Lower lobe of right lung (tissue), 2 donors: ENCODE measurements around the gene HMBS. TPM values are rescaled to one million over a fixed set of nuclear protein-coding genes. Genes with fewer than 3 reads are reported as not detected.
"Not testable (repeated sequence)": the region's sequence is repeated elsewhere in the genome, so short reads cannot be mapped to it uniquely, and the experiment has no call there.

Source experiments
- ATAC-seq, 2 donors: fragments of 200-7000 bp; cut with Tn5 transposase; one replicate each; pipeline ENCODE4 v1.9.1; 2020 to 2022; ENCODE audit warnings: mild to moderate bottlenecking in 2 of 2, moderate library complexity in 2 of 2
- DNase-seq: peaks from one replicate; pipeline ENCODE4 v3.0.0-alpha.2; 2020
- H3K27ac ChIP-seq: fragments of 200-600 bp; one replicate; pipeline ENCODE4 v1.8.0; 2022
- H3K27me3 ChIP-seq: fragments of 200-600 bp; one replicate; pipeline ENCODE4 v1.8.0; 2022; ENCODE audit warnings: low read depth
- H3K36me3 ChIP-seq: fragments of 200-600 bp; one replicate; pipeline ENCODE4 v1.8.0; 2022; ENCODE audit warnings: mild to moderate bottlenecking
- H3K4me1 ChIP-seq: fragments of 200-600 bp; one replicate; pipeline ENCODE4 v1.8.0; 2022
- H3K4me3 ChIP-seq: fragments of 200-600 bp; one replicate; pipeline ENCODE4 v1.8.0; 2022; ENCODE audit warnings: mild to moderate bottlenecking
- H3K9me3 ChIP-seq: fragments of 200-600 bp; one replicate; pipeline ENCODE4 v1.8.0; 2022
- intact Hi-C: fragments of 100-400 bp; cut with DNase I; formaldehyde crosslinking; loops from one replicate; pipeline ENCODE4 v1.11.0; 2022
- total RNA-seq: library from RNA; stranded (reverse); fragmentation: NEBNext Ultra II Directional; extraction: Animal tissue kit (Norgen Biotek cat#: 25700); gene quantifications from one replicate; pipeline ENCODE4 v1.2.1, GENCODE V29; 2021
- TF ChIP-seq, protein P1 (sequence below): fragments of 200-600 bp; IDR thresholded peaks from one replicate; pipeline ENCODE4 v1.8.0; 2022; ENCODE audit warnings: antibody characterized with exemption, mild to moderate bottlenecking
- donor health status: DM: no; HTN: yes; CAD: no; lungs with severe emphysema.

Gene HMBS
- total RNA-seq, 1 donor from 2014 or later, result 16.7 TPM

DNA sequence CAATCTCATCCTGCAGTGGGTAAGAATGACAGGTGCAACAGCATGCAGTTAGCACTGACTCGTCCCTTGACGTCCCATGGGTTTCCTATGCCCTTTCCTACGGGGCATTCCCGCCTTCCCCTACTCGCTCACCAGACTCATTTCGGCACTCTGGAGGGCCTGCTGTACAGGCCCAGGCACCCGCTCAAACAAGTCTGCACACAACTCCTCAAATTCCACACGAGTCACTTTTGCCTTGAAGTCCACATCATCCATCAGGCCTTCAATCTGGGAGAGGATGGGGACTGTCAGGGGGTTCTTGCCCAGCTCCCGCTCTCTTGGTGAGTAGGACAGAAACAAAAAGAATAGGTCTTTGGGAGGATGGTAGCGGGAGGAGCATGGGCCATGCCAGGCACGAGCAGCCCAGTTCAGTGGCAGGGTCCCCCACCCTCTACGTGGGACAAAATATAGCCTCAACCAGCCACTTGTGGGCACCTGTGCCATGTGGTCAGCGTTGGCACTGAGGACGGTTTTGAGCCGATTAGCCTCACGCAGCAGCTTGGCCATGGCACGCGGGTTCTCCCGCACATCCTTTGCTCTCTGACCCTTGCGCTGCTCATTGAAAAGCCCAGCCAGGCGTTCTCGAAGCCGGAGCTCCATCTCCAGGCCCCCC lies 32.4 kb upstream of the HMBS start:
- peaks cover 15% of the 10 kb centered on the region for H3K4me1 ChIP-seq
- no peaks in the 10 kb centered on the region for H3K27me3 ChIP-seq
- H3K9me3 ChIP-seq, result no peaks in the 10 kb centered on the region
- ATAC-seq (no peak), DNase-seq (no peak)
- peaks cover 82% of the 10 kb centered on the region for H3K36me3 ChIP-seq
- intact Hi-C loops, result no loop called here
- H3K4me3 ChIP-seq, result no peak overlapping the region
- no peak overlapping the region for H3K27ac ChIP-seq
- TF ChIP-seq, protein P1, sequence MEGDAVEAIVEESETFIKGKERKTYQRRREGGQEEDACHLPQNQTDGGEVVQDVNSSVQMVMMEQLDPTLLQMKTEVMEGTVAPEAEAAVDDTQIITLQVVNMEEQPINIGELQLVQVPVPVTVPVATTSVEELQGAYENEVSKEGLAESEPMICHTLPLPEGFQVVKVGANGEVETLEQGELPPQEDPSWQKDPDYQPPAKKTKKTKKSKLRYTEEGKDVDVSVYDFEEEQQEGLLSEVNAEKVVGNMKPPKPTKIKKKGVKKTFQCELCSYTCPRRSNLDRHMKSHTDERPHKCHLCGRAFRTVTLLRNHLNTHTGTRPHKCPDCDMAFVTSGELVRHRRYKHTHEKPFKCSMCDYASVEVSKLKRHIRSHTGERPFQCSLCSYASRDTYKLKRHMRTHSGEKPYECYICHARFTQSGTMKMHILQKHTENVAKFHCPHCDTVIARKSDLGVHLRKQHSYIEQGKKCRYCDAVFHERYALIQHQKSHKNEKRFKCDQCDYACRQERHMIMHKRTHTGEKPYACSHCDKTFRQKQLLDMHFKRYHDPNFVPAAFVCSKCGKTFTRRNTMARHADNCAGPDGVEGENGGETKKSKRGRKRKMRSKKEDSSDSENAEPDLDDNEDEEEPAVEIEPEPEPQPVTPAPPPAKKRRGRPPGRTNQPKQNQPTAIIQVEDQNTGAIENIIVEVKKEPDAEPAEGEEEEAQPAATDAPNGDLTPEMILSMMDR, result no peak

DNA sequence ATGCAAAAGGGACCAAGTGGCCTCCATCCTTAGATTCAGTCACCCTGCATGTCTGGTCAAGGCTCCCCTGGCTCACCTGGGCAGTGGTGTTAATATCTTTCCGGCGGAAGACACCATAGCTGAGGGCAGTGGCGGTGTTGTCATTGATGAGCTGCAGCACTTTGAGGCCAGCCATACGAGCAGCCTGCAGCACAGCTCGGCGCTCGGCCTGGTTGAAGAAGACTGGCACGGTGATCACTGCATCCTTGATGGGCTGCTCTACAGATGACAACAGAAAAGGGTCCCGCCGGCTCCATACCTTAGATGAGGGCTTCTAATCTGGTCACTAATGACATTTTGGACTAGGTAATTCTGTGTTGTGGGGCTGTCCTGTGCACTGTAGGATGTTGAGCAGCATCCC lies 30.3 kb upstream of the HMBS start:
- Histone ChIP-seq H3K27ac (no peak overlapping the region), H3K27me3 (no peaks in the 10 kb centered on the region), H3K9me3 (no peaks in the 10 kb centered on the region), H3K36me3 (peaks cover 61% of the 10 kb centered on the region), H3K4me1 (peaks cover 25% of the 10 kb centered on the region), H3K4me3 (no peak overlapping the region)
- ATAC-seq (no peak), DNase-seq (no peak)
- intact Hi-C loops, result no loop called here
- TF ChIP-seq, protein P1, result no peak

DNA sequence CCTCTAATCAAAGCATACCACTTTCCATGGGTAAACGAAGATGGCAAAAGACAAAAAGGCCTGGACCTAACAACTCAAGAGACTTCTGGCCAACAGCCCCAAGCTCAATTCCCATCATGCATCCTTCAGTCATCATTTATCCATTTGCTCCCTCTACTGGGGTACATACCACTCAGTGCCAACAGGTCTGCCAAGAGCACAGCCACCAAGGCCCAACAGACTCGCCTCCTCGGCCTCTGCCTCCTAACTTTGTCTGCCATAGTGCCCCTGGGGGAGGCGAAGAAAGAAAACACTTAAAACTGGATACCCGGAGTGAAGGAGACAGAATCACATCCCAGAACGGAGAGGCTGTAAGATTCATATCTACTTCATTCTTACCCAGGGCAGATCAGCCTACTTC lies 28.8 kb upstream of the HMBS start:
- peaks cover 49% of the 10 kb centered on the region for H3K36me3 ChIP-seq
- no peaks in the 10 kb centered on the region for H3K9me3 ChIP-seq
- H3K27ac ChIP-seq, result peak overlapping the region; percentile 90
- ATAC-seq (no peak), DNase-seq (no peak)
- TF ChIP-seq, protein P1, result no peak
- H3K4me3 ChIP-seq, result peak overlapping the region; percentile 94
- intact Hi-C loops, result no loop called here
- H3K4me1 ChIP-seq, result peaks cover 25% of the 10 kb centered on the region
- H3K27me3 ChIP-seq, result no peaks in the 10 kb centered on the region

DNA sequence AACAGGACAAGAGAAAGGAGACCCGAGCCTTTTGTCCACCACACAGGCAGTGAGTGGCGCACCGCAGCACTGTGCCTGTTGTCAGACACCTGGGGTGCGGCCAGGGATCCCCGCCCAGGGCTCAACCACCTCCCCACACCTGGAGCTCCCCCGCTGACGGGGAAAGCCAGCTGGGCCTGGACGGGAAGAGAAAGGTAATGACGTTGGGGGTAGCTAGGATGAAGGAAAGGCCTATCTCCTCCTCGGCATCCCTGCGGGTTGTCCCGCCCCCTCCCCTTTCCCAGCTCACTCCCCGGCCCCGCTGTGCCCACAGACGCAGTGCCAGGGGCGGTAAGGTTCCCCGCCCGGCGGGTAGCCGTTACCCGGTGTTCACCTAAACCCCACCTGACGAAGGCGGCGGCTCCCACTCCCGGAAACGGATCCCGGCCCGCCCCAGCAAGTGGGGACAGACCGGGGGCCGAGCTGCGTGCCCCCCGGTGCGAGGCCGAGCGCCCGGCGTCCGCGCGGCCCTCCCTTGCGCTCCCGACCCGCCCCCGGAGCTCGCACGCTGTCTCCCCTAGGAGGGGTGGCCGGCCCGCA lies 28.2 kb upstream of the HMBS start:
- Histone ChIP-seq H3K36me3 (peaks cover 48% of the 10 kb centered on the region), H3K4me3 (peak overlapping the region; percentile 94), H3K27ac (peak overlapping the region; percentile 90), H3K4me1 (peaks cover 25% of the 10 kb centered on the region), H3K27me3 (no peaks in the 10 kb centered on the region), H3K9me3 (no peaks in the 10 kb centered on the region)
- ATAC-seq (peak; percentile 34 to 67), DNase-seq (peak; percentile 65)
- TF ChIP-seq, protein P1, result peak; percentile 16
- intact Hi-C loops, result no loop called here

DNA sequence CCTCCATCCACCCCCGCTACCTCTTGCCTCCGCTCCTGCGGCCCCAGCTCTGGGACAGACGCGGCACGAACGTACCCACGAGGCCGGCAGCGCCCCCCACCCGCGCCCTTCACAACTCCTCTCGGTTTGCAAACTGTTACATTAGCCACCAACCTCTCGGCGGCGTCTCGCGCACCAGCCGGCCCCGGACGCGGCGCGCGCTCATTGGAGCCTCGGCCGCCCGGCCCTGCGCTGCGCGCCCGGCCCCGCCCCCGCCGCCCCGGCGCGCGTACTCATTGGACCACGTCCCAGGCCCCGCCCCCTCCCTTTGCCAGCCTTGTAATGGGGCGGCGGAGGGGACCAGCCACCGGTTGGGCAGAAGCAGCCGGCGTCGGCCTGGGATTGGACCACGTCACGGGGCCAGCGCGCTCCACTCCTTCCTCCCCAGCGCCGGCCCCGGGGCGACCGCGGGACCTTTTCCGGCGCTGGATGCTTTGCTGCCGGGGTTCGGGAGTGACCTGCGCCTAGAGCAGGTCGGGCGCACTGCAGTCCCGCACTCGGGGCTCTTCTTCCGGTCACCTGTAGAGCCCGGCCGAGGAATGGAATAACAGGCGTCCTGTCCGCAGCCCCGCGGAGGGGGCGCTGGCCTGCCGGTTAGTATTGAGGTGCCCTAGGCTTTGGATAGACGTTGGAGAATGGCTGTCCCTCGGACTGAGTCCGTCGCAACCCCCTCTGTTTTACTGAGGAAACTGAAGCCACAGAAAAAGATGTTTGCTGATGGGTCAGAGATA lies 27.5 kb upstream of the HMBS start, which contains the start of gene HYOU1:
HYOU1 (minus strand) TSS at position 206 of the 770 bp plus-strand sequence. CDS start 1,045 bp downstream, outside the sequence.
- Histone ChIP-seq H3K9me3 (no peaks in the 10 kb centered on the region), H3K27me3 (no peaks in the 10 kb centered on the region), H3K4me3 (peak within 1 kb of the TSS; percentile 94), H3K36me3 (peaks cover 41% of the 10 kb centered on the region), H3K27ac (peak within 1 kb of the TSS; percentile 90), H3K4me1 (peaks cover 25% of the 10 kb centered on the region)
- intact Hi-C loops, result no loop called here
- TF ChIP-seq, protein P1, result peak; percentile 28
- ATAC-seq (peak; percentile 99), DNase-seq (peak; percentile 99)

DNA sequence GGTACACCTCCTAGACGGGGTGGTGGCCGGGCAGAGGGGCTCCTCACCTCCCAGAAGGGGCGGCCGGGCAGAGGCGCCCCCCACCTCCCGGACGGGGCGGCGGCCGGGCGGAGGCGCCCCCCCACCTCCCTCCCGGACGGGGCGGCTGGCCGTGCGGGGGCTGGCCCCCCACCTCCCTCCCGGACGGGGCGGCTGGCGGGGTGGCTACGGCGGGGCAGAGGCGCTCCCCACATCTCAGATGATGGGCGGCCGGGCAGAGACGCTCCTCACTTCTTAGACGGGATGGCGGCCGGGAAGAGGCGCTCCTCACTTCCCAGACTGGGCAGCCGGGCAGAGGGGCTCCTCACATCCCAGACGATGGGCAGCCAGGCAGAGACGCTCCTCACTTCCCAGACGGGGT lies 25.6 kb upstream of the HMBS start:
- H3K4me1 ChIP-seq, result peaks cover 25% of the 10 kb centered on the region
- intact Hi-C loops, DNase-seq, H3K27me3 ChIP-seq, ATAC-seq, H3K4me3 ChIP-seq, H3K27ac ChIP-seq, H3K9me3 ChIP-seq: not testable (repeated sequence)
- H3K36me3 ChIP-seq, result peaks cover 22% of the 10 kb centered on the region
